ENCODE data around the gene TOX2. TPM values are rescaled to one million over a fixed set of nuclear protein-coding genes. Genes with fewer than 3 reads are reported as not detected.

TOX2 gene
- total RNA-seq, 1 experiment from 2014 or later: 85.4 TPM

DNA sequence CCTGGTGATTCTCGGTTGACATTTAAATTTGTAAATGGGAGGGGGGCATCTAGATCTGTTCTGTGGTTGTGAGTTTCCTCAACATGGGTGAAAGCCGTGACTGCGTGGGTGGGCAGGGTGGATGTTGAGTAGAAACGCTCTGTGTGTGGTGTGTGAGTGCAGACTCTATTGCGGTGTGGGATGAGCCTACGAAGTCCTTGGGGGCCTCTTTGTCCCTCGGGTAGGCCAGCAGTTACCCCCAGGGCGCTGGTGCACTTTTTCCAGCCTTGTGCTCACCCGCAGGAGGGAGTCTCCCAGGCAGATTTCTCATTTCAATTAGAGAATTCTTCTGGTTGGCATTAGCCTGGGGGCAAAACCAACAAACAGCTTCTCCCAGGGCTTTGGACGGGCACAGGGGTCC, 10.6 kb downstream of the TOX2 start:
- BruUV-seq (replicated peaks): no TSS peak
- Histone ChIP-seq H3K36me3 (ENCODE audit: control insufficient read depth, insufficient read depth, low read length) (no peaks in the 10 kb centered on the region), H3K4me1 (ENCODE audit: control insufficient read depth, insufficient read depth, low read length) (peaks cover 82% of the 10 kb centered on the region), H3K4me3 (ENCODE audit: low read depth in 2 of 2, low read length in 2 of 2) (peak overlapping the region in 1 of 2 experiments; percentile 39; a peak in 2 of 4 replicates), H3K9me3 (ENCODE audit: control insufficient read depth, insufficient read depth, low read depth, low read length) (no peaks in the 10 kb centered on the region), H3K27me3 (ENCODE audit: control insufficient read depth, insufficient read depth, low read length) (no peaks in the 10 kb centered on the region), H3K27ac (ENCODE audit: low read length) (peak overlapping the region; percentile 72)
- DNase-seq (ENCODE audit: low read depth, low spot score): no peak
- ChIA-PET POLR2A (interaction anchor here (0.7 kb wide), 1 partner anchor 1896 kb away, joined by 7 read pairs; no protein-coding TSS in a partner anchor), CTCF (interaction anchor here (0.7 kb wide), 3 partner anchors 16 to 192 kb away, joined by 3 to 6 read pairs (median 5); no protein-coding TSS in a partner anchor)
- intact Hi-C loops (cut with micrococcal nuclease; ENCODE audit: unreplicated experiment): no loop called here
- in situ Hi-C loops (cut with HindIII; ENCODE audit: low pct_unique_long_range_greater_than_20kb, low sequenced_read_pairs): no loop called here
- TF ChIP-seq TCF7L2 (IDR thresholded peaks at IDR 0.05; ENCODE audit: low read depth, low read length): no peak
- TF ChIP-seq, protein P1, sequence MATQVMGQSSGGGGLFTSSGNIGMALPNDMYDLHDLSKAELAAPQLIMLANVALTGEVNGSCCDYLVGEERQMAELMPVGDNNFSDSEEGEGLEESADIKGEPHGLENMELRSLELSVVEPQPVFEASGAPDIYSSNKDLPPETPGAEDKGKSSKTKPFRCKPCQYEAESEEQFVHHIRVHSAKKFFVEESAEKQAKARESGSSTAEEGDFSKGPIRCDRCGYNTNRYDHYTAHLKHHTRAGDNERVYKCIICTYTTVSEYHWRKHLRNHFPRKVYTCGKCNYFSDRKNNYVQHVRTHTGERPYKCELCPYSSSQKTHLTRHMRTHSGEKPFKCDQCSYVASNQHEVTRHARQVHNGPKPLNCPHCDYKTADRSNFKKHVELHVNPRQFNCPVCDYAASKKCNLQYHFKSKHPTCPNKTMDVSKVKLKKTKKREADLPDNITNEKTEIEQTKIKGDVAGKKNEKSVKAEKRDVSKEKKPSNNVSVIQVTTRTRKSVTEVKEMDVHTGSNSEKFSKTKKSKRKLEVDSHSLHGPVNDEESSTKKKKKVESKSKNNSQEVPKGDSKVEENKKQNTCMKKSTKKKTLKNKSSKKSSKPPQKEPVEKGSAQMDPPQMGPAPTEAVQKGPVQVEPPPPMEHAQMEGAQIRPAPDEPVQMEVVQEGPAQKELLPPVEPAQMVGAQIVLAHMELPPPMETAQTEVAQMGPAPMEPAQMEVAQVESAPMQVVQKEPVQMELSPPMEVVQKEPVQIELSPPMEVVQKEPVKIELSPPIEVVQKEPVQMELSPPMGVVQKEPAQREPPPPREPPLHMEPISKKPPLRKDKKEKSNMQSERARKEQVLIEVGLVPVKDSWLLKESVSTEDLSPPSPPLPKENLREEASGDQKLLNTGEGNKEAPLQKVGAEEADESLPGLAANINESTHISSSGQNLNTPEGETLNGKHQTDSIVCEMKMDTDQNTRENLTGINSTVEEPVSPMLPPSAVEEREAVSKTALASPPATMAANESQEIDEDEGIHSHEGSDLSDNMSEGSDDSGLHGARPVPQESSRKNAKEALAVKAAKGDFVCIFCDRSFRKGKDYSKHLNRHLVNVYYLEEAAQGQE (IDR thresholded peaks at IDR 0.05; ENCODE audit: insufficient read depth in 1 of 2, low read depth in 2 of 2, low read length in 1 of 2): no peak
- TF ChIP-seq POLR2AphosphoS5 (IDR thresholded peaks at IDR 0.05; ENCODE audit: low read depth, low read length): no peak
- peak; percentile 46 for ATAC-seq

DNA sequence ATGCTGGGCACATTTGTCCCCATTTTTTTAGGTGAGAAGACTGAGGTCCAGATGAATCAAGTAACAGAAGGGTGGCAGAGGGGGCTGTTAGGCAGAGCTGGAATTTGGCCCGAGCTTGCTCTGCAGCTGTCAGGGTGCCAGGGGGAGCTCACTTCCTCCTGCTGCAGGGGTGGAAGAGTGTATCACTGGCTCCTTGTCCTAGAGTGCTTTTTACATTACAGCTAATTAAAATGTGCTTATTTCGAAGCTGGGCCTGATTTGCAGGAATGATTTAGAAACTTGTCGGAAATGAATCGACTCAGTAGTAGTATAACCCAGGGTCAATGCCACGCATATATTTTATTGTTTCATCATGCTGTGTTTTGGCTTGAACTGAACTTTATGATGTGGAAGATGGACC, 11.1 kb downstream of the TOX2 start:
- in situ Hi-C loops (cut with HindIII; ENCODE audit: low pct_unique_long_range_greater_than_20kb, low sequenced_read_pairs): no loop called here
- no peak for DNase-seq (ENCODE audit: low read depth, low spot score)
- Histone ChIP-seq H3K4me1 (ENCODE audit: control insufficient read depth, insufficient read depth, low read length) (peaks cover 82% of the 10 kb centered on the region), H3K9me3 (ENCODE audit: control insufficient read depth, insufficient read depth, low read depth, low read length) (no peaks in the 10 kb centered on the region), H3K36me3 (ENCODE audit: control insufficient read depth, insufficient read depth, low read length) (no peaks in the 10 kb centered on the region), H3K4me3 (ENCODE audit: low read depth in 2 of 2, low read length in 2 of 2) (peak overlapping the region in 1 of 2 experiments; percentile 39; a peak in 2 of 4 replicates), H3K27ac (ENCODE audit: low read length) (peak overlapping the region; percentile 72), H3K27me3 (ENCODE audit: control insufficient read depth, insufficient read depth, low read length) (no peaks in the 10 kb centered on the region)
- BruUV-seq (replicated peaks): no TSS peak
- ChIA-PET CTCF (interaction anchor here (0.7 kb wide), 3 partner anchors 15 to 191 kb away, joined by 3 to 6 read pairs (median 5); no protein-coding TSS in a partner anchor), POLR2A (interaction anchor here (0.7 kb wide), 1 partner anchor 1896 kb away, joined by 7 read pairs; no protein-coding TSS in a partner anchor)
- peak; percentile 76 for ATAC-seq
- intact Hi-C loops (cut with micrococcal nuclease; ENCODE audit: unreplicated experiment): no loop called here
- no peak for TF ChIP-seq POLR2AphosphoS5 (IDR thresholded peaks at IDR 0.05; ENCODE audit: low read depth, low read length)
- TF ChIP-seq, protein P1 (IDR thresholded peaks at IDR 0.05; ENCODE audit: insufficient read depth in 1 of 2, low read depth in 2 of 2, low read length in 1 of 2): no peak
- TF ChIP-seq, protein P2, sequence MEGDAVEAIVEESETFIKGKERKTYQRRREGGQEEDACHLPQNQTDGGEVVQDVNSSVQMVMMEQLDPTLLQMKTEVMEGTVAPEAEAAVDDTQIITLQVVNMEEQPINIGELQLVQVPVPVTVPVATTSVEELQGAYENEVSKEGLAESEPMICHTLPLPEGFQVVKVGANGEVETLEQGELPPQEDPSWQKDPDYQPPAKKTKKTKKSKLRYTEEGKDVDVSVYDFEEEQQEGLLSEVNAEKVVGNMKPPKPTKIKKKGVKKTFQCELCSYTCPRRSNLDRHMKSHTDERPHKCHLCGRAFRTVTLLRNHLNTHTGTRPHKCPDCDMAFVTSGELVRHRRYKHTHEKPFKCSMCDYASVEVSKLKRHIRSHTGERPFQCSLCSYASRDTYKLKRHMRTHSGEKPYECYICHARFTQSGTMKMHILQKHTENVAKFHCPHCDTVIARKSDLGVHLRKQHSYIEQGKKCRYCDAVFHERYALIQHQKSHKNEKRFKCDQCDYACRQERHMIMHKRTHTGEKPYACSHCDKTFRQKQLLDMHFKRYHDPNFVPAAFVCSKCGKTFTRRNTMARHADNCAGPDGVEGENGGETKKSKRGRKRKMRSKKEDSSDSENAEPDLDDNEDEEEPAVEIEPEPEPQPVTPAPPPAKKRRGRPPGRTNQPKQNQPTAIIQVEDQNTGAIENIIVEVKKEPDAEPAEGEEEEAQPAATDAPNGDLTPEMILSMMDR (IDR thresholded peaks at IDR 0.05): no peak
- TF ChIP-seq SIN3A (IDR thresholded peaks at IDR 0.05; ENCODE audit: borderline replicate concordance, insufficient read depth, low read depth, low read length): no peak
- TF ChIP-seq TCF7L2 (IDR thresholded peaks at IDR 0.05; ENCODE audit: low read depth, low read length): no peak

Measured in Panc1 (cell line).